ENCODE results near the gene MEGF8.

GRCh38 chr19:42363614-42364346 is 38.3 kb downstream of the MEGF8 start:
- TF ChIP-seq CTCF (IDR thresholded peaks at IDR 0.05): no peak
- TF ChIP-seq EP300 (IDR thresholded peaks at IDR 0.05): no peak

Data from suprapubic skin (tissue), 3 donors.